PC-9 (cell line): ENCODE data around the gene PRUNE2. TPM values are rescaled to one million over a fixed set of nuclear protein-coding genes. Genes with fewer than 3 reads are reported as not detected.

ENCODE experiments used
- BruUV-seq: library from RNA; stranded (reverse); fragments of 400-500 nt; replicated peaks from 2 replicates; lab custom pipeline; 2021; lab: Mats Ljungman, UMichigan
- CTCF ChIA-PET: fragments of 300-600 bp; sonication (Branson Sonifier 250); formaldehyde crosslinking; loops from one replicate; lab custom pipeline; 2022; ENCODE audit warnings: antibody characterized with exemption; lab: Charles Lee
- POLR2A ChIA-PET: fragments of 300-600 bp; sonication (Branson Sonifier 250); formaldehyde crosslinking; loops from one replicate; lab custom pipeline; 2022; ENCODE audit warnings: antibody characterized with exemption; ENCODE audit not compliant: unreplicated experiment; lab: Charles Lee
- DNase-seq, 2 experiments: peaks; one replicate each; pipeline versions ENCODE4 v3.0.0 to v3.0.0-alpha.2; 2015 to 2022; ENCODE audit warnings: mixed read lengths in 1 of 2
- H2AFZ ChIP-seq: fragments of 200-600 bp; sonication (generic); 2 replicates; pipeline ENCODE4 v1.8.1; 2017; ENCODE audit warnings: antibody characterized with exemption
- H3F3A ChIP-seq: fragments of 200-600 bp; sonication (generic); 2 replicates; pipeline ENCODE4 v1.8.1; 2017; ENCODE audit warnings: antibody characterized with exemption, mild to moderate bottlenecking, low read depth; ENCODE audit not compliant: insufficient read depth
- H3K27ac ChIP-seq: fragments of 200-600 bp; sonication (generic); 2 replicates; pipeline ENCODE4 v1.6.1; 2016; ENCODE audit warnings: mixed run types
- H3K27me3 ChIP-seq: fragments of 200-600 bp; sonication (generic); 2 replicates; pipeline ENCODE4 v1.6.1; 2016; ENCODE audit warnings: low read depth, mixed run types; ENCODE audit not compliant: insufficient read depth
- H3K36me3 ChIP-seq: fragments of 200-600 bp; sonication (generic); 2 replicates; pipeline ENCODE4 v1.6.1; 2016; ENCODE audit warnings: low read depth, mixed run types
- H3K4me1 ChIP-seq: fragments of 200-600 bp; sonication (generic); replicated peaks from 2 replicates; pipeline ENCODE4 v1.6.1; 2016; ENCODE audit warnings: mixed run types; ENCODE audit not compliant: insufficient read depth
- H3K4me2 ChIP-seq: fragments of 200-600 bp; sonication (generic); 2 replicates; pipeline ENCODE4 v1.6.1; 2017; ENCODE audit warnings: mixed run types
- H3K4me3 ChIP-seq: fragments of 200-600 bp; sonication (generic); 2 replicates; pipeline ENCODE4 v1.6.1; 2016; ENCODE audit warnings: mixed run types
- H3K79me2 ChIP-seq: fragments of 200-600 bp; sonication (generic); 2 replicates; pipeline ENCODE4 v1.6.1; 2017; ENCODE audit warnings: low read depth, mixed run types
- H3K9me2 ChIP-seq: fragments of 200-600 bp; sonication (generic); 2 replicates; pipeline ENCODE4 v1.8.1; 2017; ENCODE audit warnings: mild to moderate bottlenecking; ENCODE audit not compliant: insufficient read depth
- H3K9me3 ChIP-seq: fragments of 200-600 bp; sonication (generic); 2 replicates; pipeline ENCODE4 v1.8.1; 2016; ENCODE audit warnings: low read depth; ENCODE audit not compliant: insufficient read depth
- H4K20me1 ChIP-seq: fragments of 200-600 bp; sonication (generic); 2 replicates; pipeline ENCODE4 v1.8.1; 2017; ENCODE audit not compliant: insufficient read depth
- CTCF ChIP-seq: fragments of 200-600 bp; sonication (generic); conservative IDR thresholded peaks from 2 replicates; pipeline ENCODE4 v1.6.1; 2017; ENCODE audit warnings: mixed run types, antibody characterized with exemption, mild to moderate bottlenecking, moderate library complexity
- EZH2 ChIP-seq: fragments of 200-600 bp; sonication (generic); IDR thresholded peaks from 2 replicates; pipeline ENCODE4 v1.8.0; 2017; ENCODE audit warnings: antibody characterized with exemption, low read depth
- intact Hi-C: fragments of 100-400 bp; cut with micrococcal nuclease; formaldehyde crosslinking; loops from one replicate; pipeline ENCODE4 v1.10.0; 2022; ENCODE audit not compliant: unreplicated experiment
- total RNA-seq: library from RNA; stranded (reverse); gene quantifications from 2 replicates; pipeline ENCODE4 v1.2.3, GENCODE V29; 2021

PRUNE2 gene
- total RNA-seq, 1 experiment from 2014 or later: 0.20 TPM

- CTCF ChIA-PET: no interaction called here
- Histone ChIP-seq H3K4me3 (no peak overlapping the region), H3K9me2 (no peaks in the 10 kb centered on the region), H4K20me1 (no peaks in the 10 kb centered on the region), H3K27me3 (peaks cover 35% of the 10 kb centered on the region), H3K79me2 (no peaks in the 10 kb centered on the region), H3K27ac (no peak overlapping the region), H3K4me1 (no peaks in the 10 kb centered on the region), H3K9me3 (no peaks in the 10 kb centered on the region; the same call in 1 of the 2 replicates), H3K36me3 (no peaks in the 10 kb centered on the region), H3F3A (no peaks in the 10 kb centered on the region), H3K4me2 (no peak overlapping the region; the same call in 1 of the 2 replicates), H2AFZ (no peak overlapping the region)
- TF ChIP-seq CTCF: no peak
- no peak for TF ChIP-seq EZH2
- no TSS peak for BruUV-seq
- intact Hi-C loops: no loop called here
- DNase-seq: no peak
- POLR2A ChIA-PET: no interaction called here
Observed at GRCh38 chr9:76717613-76718012, 188.3 kb downstream of the PRUNE2 start.

- intact Hi-C loops: no loop called here
- H3K4me2 ChIP-seq: no peak overlapping the region; the same call in 1 of the 2 replicates
- no peaks in the 10 kb centered on the region for H3K36me3 ChIP-seq
- BruUV-seq: no TSS peak
- no peaks in the 10 kb centered on the region; the same call in 1 of the 2 replicates for H3K9me3 ChIP-seq
- peaks cover 32% of the 10 kb centered on the region for H3K27me3 ChIP-seq
- no peak overlapping the region for H3K27ac ChIP-seq
- no peaks in the 10 kb centered on the region for H3K79me2 ChIP-seq
- POLR2A ChIA-PET: no interaction called here
- CTCF ChIA-PET: no interaction called here
- TF ChIP-seq CTCF: no peak
- no peak for TF ChIP-seq EZH2
- no peaks in the 10 kb centered on the region for H4K20me1 ChIP-seq
- no peak overlapping the region for H2AFZ ChIP-seq
- no peaks in the 10 kb centered on the region for H3F3A ChIP-seq
- DNase-seq: no peak
- no peaks in the 10 kb centered on the region for H3K9me2 ChIP-seq
- no peaks in the 10 kb centered on the region for H3K4me1 ChIP-seq
- H3K4me3 ChIP-seq: no peak overlapping the region
Observed at GRCh38 chr9:76717176-76717575, 188.7 kb downstream of the PRUNE2 start.

- H4K20me1 ChIP-seq: no peaks in the 10 kb centered on the region
- H3K27ac ChIP-seq: no peak overlapping the region
- peaks cover 34% of the 10 kb centered on the region for H3K27me3 ChIP-seq
- H3K9me2 ChIP-seq: 0 out of 2 replicates have a peak, but pooled peaks cover 3% of the 10 kb centered on the region
- no peak overlapping the region for H2AFZ ChIP-seq
- H3K79me2 ChIP-seq: no peaks in the 10 kb centered on the region
- H3K36me3 ChIP-seq: no peaks in the 10 kb centered on the region
- TF ChIP-seq EZH2 (no peak), CTCF (no peak)
- no peak for DNase-seq
- H3K9me3 ChIP-seq: no peaks in the 10 kb centered on the region; the same call in 1 of the 2 replicates
- intact Hi-C loops: no loop called here
- ChIA-PET POLR2A (no interaction called here), CTCF (no interaction called here)
- H3K4me1 ChIP-seq: no peaks in the 10 kb centered on the region
- no peak overlapping the region for H3K4me3 ChIP-seq
- H3K4me2 ChIP-seq: no peak overlapping the region
- H3F3A ChIP-seq: no peaks in the 10 kb centered on the region
- BruUV-seq: no TSS peak
Observed at GRCh38 chr9:76716085-76716672, 189.7 kb downstream of the PRUNE2 start.
